Vein endothelial cell (primary cell): ENCODE results near the gene ACKR3. TPM values are rescaled to one million over a fixed set of nuclear protein-coding genes. Genes with fewer than 3 reads are reported as not detected.

Source experiments
- total RNA-seq: library from RNA; depleted of rRNA; stranded (reverse); fragments of >200 nt; gene quantifications from 2 replicates; pipeline ENCODE4 v1.2.3, GENCODE V29; 2012

ACKR3 gene
- 11.8 and 16.4 TPM in 2 replicates for total RNA-seq

DNA sequence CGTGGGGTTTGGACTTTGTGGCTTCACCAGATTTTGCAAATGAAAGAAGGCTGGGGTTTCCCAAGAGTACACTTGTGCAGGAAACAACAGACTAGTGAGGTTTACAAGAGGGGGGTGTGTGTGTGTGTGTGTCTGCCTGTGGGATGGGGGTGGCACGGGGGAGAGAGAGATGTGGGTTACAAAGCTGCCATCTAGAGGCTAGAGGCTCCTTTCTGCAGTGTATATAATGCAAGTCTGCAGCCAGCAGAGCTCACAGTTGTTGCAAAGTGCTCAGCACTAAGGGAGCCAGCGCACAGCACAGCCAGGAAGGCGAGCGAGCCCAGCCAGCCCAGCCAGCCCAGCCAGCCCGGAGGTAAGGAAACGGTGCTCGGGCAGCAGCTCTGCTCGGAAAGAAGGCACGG, at the start of gene ACKR3:
ACKR3 (plus strand) TSS at position 253 of the 401 bp plus-strand sequence. CDS start 10,641 bp downstream, outside the sequence.

